HS-5 (cell line): ENCODE data around the gene METAP2.

ENCODE experiments used
- DNase-seq: peaks from one replicate; pipeline ENCODE4 v3.0.0-alpha.2; 2012; ENCODE audit warnings: low read depth

METAP2 gene

DNA sequence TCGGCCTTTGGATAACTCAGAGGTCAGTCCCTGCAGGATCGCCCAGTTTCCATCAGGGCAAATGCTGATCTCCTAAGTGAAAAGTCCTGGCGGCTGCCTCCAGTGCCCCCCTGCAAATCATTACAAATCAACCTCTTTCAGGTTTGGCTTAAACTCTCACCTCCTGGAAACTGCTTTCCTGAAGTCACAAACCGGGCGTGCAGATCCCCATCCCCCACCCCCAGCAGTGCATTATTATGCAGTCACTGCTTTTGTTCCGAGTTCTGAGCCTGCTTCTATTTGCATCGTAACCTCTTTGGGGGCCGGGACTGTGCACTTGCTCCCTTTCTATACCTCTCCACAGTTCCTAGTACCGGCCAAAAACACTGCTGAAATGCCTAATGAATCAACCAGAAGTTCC lies 77.4 kb downstream of the METAP2 start, which contains the start of gene USP44:
Gene USP44, minus strand, starts transcription at position 172 of the 400 bp plus-strand sequence. CDS start 17,220 bp downstream, outside the sequence.
- no peak for DNase-seq

DNA sequence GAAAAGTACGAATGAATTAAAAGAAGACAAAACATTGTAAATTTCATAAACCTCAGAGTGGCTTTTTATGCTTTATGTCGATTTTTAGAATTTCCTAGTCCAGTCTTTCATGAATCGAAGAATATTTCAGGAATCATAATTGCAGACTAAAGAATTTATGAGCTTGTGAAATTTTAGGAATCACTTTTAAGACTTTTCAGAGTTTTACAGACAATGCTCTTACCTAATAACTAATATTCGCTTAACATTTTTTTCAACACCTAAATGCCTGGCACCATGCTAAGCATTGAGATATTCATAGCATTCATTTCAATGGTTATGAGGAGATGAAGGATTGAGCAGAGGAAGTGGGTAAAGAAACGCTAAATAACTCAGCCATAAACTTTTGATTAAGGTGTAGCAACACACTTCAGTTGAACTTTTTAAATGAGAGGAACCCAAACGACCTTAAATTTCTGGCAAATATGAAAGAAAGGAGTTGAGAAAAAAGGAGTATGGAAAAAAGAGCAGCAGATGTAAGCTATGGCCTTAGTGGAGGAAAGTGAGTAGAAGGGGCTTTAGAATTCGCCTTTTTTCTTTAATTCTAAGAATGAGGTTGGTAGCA lies 78.1 kb downstream of the METAP2 start:
- no peak for DNase-seq

DNA sequence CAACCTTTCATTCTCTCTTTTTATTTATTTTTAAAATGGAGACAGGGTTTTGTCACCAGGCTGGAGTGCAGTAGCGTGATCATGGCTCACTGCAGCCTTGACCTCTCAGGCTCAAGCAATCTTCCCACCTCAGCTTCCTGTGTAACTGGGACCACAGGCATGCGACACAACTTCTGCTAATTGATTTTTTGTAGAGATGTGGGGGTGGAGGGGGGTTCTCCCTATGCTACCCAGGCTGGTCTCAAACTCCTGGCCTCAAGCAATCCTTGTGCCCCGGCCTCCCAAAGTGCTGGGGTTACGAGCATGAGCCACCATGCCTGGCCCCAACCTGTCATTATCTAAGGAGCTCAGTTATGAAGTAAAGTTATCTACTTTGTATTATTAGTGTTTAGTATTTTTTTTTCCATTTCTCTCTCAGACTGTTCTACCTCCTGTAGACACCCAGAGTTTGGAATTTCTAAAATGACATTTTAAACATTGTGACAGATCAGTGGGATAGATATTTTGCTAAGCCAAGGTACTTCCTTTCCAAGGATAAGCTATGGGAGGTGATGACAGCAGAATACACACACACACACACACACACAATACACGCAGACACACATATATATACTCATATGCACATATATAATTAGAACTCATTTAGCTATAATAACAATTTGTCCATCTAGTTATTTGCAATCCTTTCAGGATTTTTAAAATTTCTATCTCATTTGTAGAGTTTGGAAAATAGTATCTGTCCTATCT lies 79.4 kb downstream of the METAP2 start:
- no peak for DNase-seq

DNA sequence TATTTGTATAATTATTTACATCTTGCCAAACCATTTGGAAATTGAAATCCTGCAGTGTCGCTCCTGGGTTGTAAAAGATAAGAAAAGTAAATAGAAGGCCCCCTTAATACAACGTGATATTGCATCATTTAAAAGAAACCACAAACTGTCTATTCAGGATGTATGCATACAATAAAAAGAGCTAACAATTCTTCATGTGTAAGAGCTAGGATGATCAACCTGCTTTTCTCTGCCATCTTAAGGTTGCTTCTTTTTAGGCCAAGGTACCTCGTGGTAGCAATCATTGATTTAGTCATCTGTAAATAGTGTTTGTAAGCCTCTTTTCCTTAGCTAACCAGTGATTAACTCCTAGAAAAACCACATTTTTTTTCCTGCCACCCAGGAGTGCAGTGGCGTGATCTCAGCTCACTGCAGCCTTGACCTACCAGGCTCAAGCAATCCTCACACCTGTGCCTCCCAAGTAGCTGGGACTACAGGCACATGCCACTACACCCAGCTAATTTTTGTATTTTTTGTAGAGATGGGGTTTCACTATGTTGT lies 80.7 kb downstream of the METAP2 start:
- DNase-seq, result no peak

DNA sequence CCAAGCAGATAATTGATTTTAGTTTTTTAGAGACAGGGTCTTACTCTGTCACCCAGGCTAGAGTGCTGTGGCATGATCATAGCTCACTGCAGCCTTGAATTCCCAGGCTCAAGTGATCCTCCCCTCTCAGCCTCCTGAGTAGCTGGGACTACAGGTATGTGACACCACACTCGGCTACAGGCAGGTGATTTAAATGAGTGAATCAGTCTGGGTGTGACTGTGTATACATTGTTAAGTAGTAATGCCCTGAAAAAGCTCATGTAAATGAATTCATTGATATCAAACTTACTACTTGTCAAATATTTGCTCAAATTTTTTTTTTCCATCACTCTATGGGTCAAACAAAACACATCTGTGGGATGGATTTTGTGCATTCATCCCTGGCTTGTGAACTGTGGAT lies 83.7 kb downstream of the METAP2 start:
- DNase-seq, result no peak
